SIG-M5 (cell line): ENCODE results near the gene GRAMD2A.
A peak's percentile ranks its signal among the peaks of the same experiment; 100 is the strongest.

ENCODE experiments used
- DNase-seq: peaks from one replicate; lab custom pipeline; 2025; lab: John Stamatoyannopoulos, UW

The GRAMD2A gene

GRCh38 chr15:72168131-72168807, 29.3 kb downstream of the GRAMD2A start:
- DNase-seq = no peak

DNA sequence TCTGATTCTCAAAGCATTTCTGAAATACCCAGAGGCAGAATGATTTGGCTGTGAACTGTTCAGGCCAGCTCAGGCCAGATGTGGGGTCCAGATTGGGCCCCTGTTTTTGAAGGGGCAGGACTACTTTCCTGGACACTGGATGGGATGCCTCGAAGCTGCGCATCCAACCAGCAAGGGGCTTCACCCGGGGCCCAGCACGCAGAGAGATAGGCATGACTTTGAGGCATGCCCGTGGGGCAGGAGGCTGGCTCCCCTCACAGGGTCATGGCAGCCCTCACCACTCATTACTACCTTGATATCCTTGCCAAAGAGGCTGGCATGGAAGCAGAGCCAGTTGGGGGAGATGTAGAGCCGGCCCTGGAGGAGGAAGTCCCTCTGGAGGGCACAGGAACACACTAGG, 30.1 kb downstream of the GRAMD2A start:
- DNase-seq = no peak

GRCh38 chr15:72166716-72167417, 30.7 kb downstream of the GRAMD2A start:
- no peak for DNase-seq

DNA sequence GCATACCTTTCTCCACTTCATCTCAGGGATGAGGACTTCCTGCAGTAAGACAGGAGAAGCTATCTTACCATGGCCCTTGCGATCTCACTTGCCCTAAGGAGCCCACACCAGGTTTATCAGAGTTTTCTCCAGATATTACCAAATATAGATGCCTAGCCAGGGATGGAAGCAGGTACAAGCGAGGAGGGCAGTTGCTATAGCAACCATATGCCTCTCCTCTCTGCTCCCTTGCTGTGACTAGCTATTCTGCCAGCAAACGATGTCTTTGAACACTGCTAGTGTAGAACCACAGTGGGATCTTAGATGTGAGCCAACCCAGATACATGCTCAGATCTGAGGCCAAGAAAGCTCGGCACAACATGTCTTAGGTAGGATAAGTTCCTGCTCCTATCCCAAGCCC, 33.9 kb downstream of the GRAMD2A start:
- no peak for DNase-seq

DNA sequence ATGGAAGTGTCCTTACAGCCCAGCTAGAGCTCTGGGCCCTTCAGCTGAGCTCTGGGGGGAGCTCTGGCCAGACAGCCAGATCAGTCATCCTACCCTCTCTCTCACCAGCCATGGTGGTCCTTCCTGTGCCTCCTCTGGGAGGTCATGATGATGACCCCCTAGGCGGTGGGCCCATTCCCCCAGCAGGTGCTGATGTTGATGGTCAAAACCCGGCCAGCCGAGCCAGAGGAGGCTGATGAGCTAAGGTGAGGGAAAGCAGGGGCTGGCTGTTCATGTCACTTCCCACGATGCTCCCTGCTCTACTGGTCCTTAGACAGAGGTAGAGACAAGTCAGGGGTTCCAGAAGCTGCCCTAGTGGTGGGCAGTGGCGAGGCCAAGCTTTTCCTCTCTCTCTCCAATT, 35.0 kb downstream of the GRAMD2A start:
- no peak for DNase-seq

- DNase-seq = no peak
These were observed 36.0 kb downstream of the GRAMD2A start for GRCh38 chr15:72161361-72162132.

DNA sequence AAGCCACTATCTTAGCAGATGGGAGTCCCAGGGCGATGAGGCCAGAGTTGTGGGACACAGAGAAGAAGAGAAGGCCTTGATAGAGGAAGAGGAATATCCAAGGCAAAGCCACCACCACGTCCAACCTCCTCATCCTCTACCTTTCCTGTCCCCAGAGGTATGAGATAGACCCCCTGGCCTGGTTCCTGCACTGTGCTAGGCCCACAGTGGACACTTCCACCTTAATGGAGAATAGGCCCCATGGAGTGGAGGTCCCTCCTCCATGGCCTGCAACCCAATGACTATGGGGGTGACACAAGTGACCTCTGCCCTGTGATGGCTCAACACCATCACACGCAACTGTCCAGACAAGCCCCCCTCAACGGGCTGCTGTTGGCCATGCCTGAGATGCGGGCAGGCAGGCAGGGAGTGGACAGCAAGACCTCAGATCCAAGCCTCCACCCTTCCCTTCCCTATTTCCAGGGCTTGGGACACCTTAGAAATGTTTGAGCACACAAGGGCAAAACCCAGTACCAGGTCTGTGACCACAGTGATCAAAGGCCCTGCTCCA, 36.8 kb downstream of the GRAMD2A start:
- DNase-seq = no peak

DNA sequence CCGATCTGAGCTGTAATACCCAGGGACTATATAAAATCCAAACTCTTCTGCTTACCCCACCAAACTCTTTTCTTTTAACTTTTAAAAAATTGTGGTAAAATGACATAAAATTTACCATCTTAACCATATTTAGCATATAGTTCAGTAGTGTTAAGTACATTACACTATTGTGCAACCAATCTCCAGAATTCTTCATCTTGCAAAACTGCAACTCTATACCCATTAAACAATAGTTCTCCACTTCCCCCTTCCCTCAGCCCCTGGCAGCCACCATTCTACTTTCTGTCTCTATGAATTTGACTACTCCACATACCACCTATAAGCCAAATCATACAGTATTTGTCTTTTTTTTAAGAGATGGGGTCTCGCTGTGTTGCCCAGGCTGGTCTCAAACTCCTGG, 40.7 kb downstream of the GRAMD2A start:
- DNase-seq = no peak

DNA sequence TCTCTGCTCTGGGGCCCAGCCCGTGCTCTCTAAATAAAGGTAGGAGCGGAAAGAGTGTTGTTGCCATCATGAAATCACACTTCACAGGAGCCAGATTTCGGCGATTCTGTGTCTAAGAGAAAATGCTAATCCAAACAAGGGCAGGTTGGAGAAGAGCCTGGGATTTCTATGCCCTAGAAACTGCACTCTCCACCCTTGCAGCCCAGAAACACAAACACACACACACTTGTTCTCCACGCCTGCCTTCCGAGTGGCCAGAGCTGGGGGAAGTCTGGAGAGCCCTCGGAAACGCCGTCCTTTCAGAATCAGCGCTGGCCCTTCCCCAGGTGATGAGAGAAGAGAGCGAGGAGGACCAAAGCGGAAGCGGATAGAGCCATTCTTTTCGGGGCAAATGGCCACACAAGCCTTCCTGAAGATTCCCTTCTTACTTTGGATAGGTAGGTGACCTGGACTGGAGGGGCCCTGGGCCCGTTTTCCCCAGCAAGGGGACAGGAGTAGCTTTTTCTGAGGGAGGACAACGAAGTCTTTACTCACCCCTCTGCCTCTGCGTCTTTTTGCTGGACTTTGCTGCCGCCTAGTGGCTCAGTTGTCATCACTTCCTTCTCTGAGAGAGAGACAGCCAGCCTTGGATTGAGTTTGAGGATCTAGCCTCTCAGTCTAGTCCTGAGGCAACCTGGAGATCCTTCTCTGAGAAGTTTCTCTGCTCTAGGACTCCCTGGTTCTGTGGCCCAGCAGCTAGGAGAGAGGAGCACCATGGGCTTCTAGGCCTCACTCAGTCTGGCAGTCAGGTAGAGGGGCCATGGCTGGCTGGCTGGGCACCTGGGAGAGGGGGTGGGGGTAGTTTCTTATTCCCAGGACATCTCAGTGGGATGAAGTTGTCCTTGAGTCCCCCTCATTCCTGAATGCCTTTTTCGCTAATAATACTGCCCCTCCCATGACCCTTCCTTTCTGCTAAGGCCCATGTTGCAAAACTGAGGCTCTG, 41.7 kb downstream of the GRAMD2A start:
- peak; percentile 19 for DNase-seq

GRCh38 chr15:72155003-72155621, 42.5 kb downstream of the GRAMD2A start:
- DNase-seq = no peak

DNA sequence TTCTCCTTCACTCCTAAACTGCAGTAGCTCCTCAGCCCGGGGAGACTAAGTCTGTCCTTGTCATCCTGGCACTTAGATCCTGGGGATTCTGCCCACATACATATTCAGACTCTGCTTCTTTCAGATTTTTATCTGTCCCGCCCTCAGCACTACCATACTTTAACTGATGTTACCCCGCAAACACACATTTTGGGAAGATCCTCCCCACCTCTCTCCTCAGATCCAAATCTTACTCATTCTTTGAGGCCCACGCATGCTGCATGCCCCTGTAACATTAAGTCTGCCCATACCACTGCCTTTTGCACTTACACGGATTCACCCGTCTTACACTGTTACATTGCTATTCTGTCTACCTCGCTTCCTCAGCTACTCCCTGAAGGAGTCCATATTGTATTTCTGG, 43.3 kb downstream of the GRAMD2A start:
- no peak for DNase-seq

DNA sequence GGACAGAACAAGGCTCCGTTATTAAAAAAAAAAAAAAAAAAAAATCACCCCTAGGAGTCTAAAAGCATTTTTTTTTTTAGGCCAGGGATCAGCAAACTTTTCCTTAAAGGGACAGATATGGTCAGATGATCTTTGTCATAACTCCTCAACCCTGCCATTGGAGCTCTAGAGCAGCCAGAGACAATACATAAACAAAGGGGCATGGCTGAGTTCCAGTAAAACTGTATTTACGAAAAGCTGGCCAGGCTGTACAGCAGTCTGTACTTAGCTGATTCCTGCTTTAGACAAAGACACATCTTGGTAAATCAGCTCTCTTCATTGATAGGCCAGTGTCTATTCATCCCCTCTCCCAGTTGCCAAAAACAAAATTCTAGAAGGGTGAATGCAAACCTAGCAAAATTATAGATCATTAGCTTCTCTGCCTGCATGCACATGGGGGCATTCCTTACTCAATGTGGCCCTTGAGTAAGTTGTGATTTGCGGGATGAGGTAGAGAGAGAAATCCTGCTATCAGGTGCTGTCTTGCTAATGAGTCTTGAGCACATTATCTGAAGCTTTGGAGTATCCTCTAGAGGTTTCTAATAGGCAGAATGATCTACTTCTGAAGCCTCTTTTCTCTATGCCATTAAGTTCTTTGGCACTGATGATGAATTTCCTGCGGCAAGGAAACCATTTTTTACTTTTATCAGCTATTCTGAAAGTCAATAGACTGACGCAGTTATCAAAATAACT, 44.2 kb downstream of the GRAMD2A start:
- DNase-seq = no peak

- no peak for DNase-seq
These were observed 50.2 kb downstream of the GRAMD2A start for GRCh38 chr15:72147418-72147817.

DNA sequence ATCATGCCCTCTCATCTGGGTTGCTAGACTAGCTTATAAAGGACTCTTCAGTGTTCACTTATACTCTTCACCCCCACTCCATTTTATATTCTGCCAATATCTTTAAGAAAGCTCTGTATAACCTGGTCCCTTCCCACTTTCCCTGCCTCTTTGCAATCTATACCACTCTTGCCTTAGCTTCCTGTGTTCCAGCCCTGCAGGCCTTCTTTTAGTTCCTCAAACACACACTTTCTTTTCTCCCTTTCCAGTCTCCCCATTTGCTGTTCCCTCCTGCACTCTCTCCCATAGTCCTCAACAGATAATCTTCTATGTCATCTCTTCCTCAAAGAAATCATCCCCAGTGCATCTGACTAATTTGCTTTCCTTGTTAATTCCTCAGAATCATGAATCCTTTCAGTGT, 50.7 kb downstream of the GRAMD2A start:
- no peak for DNase-seq

DNA sequence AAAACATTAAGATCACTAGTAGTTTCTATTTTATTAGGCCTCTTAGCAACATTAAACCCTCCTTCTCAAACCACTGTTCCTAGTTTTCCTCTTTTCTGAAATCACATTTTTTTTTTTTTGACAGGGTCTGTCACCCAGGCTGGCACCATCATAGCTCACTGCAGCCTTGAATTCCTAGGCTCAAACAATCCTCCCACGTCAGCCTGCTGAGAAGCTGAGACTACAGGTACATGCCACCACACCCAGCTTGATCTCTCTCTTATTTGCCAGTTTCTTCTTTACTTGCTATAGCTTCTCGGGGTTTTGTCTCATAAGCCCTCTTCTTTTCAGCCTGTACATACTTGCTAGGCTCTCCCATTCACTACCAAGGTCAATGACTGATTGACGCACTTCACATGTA, 51.4 kb downstream of the GRAMD2A start:
- no peak for DNase-seq

- DNase-seq = no peak
These were observed 56.2 kb downstream of the GRAMD2A start for GRCh38 chr15:72141171-72142084.

- DNase-seq = no peak
These were observed 57.5 kb downstream of the GRAMD2A start for GRCh38 chr15:72140088-72140487.

DNA sequence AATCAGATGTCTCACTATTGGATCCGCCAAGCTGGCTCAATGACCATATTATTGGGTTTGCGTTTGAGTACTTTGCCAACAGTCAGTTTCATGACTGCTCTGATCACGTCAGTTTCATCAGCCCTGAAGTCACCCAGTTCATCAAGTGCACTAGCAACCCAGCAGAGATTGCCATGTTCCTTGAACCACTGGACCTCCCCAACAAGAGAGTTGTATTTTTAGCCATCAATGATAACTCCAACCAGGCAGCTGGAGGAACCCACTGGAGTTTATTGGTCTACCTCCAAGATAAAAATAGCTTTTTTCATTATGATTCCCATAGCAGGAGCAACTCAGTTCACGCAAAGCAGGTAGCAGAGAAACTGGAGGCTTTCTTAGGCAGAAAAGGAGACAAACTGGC, 57.9 kb downstream of the GRAMD2A start:
- no peak for DNase-seq
